ENCODE results near the gene CDC20B. TPM values are rescaled to one million over a fixed set of nuclear protein-coding genes. Genes with fewer than 3 reads are reported as not detected.

CDC20B gene
- total and polyA plus RNA-seq, 4 donors: 0.28 TPM; not detected in 3

DNA sequence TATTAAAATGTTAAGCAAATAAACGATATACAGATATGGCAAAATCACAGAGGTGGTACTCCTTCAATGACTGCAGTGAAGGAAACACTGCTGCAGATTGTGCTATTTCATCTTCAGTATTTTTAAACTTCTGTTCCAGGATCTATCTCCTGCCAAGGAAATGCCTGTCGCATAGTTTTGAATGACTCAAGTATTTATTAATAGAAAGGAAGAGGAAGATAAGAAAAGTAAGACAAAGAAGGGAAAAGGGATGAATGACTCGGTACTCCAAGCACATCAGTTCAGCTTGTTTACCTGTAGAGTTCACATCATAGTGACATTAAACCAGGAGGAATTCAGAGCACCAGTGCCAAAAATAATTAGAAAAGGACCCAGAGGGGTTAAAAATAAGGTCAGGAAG lies 18.1 kb downstream of the CDC20B start:
- TF ChIP-seq, protein P1, sequence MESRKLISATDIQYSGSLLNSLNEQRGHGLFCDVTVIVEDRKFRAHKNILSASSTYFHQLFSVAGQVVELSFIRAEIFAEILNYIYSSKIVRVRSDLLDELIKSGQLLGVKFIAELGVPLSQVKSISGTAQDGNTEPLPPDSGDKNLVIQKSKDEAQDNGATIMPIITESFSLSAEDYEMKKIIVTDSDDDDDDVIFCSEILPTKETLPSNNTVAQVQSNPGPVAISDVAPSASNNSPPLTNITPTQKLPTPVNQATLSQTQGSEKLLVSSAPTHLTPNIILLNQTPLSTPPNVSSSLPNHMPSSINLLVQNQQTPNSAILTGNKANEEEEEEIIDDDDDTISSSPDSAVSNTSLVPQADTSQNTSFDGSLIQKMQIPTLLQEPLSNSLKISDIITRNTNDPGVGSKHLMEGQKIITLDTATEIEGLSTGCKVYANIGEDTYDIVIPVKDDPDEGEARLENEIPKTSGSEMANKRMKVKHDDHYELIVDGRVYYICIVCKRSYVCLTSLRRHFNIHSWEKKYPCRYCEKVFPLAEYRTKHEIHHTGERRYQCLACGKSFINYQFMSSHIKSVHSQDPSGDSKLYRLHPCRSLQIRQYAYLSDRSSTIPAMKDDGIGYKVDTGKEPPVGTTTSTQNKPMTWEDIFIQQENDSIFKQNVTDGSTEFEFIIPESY (IDR thresholded peaks at IDR 0.05): no peak
- TF ChIP-seq, protein P2, sequence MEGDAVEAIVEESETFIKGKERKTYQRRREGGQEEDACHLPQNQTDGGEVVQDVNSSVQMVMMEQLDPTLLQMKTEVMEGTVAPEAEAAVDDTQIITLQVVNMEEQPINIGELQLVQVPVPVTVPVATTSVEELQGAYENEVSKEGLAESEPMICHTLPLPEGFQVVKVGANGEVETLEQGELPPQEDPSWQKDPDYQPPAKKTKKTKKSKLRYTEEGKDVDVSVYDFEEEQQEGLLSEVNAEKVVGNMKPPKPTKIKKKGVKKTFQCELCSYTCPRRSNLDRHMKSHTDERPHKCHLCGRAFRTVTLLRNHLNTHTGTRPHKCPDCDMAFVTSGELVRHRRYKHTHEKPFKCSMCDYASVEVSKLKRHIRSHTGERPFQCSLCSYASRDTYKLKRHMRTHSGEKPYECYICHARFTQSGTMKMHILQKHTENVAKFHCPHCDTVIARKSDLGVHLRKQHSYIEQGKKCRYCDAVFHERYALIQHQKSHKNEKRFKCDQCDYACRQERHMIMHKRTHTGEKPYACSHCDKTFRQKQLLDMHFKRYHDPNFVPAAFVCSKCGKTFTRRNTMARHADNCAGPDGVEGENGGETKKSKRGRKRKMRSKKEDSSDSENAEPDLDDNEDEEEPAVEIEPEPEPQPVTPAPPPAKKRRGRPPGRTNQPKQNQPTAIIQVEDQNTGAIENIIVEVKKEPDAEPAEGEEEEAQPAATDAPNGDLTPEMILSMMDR (IDR thresholded peaks at IDR 0.05; ENCODE audit: low read depth, low read length, missing input control): no peak
- TF ChIP-seq ATF3 (IDR thresholded peaks at IDR 0.05) (no peak), HNF4A (conservative IDR thresholded peaks at IDR 0.05) (no peak), REST (IDR thresholded peaks at IDR 0.05) (no peak)

DNA sequence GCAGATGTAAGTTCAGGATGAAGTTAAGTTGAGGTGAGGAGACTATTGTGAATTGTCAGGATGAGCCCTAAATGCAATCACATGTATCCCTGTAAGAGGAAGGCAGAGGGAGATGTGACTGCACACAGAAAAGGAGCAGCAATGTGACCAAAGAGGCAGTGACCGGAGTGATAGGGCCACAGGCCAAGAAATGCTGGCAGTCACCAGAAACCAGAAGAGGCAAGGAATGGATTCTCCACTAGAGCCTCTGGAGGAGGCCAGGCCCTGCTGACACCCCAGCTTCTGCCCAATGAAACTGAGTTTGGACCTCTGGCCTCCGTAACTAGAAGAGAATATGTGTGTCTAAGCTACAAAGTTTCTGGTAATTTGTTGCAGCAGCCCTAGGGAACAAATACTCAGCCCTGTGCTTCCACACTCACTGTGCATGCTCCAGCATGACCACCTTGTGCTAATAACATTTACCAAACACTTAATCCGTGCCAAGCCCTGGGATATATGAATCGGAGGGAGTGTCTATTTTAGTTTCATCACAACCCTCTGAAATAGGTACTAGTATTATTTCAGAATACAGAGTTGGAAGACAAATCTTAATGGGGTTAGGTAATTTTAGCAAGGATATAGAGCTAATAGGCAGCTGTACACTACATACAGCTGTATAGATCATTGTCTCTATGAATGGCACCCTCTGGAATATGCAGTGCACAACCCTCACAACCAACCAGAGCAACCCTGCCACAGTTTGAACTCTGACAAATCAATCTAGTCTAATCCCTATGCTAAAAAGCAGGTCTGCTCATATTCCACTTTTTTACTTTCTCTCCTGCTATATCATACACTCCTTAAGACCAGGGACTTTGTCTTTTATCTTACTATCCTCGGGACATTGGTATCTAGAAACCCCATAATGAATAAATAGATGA lies 20.8 kb downstream of the CDC20B start:
- Histone ChIP-seq H3K4me1 (ENCODE audit: control insufficient read depth in 4 of 4, insufficient read depth in 4 of 4, low read length in 3 of 4) (no peaks in the 10 kb centered on the region), H3K27me3 (ENCODE audit: control insufficient read depth in 4 of 4, insufficient read depth in 4 of 4, low read length in 3 of 4) (no peaks in the 10 kb centered on the region), H3K9me3 (ENCODE audit: control insufficient read depth in 4 of 4, low read length in 3 of 4) (no peaks in the 10 kb centered on the region), H3K36me3 (ENCODE audit: control insufficient read depth in 4 of 4, insufficient read depth in 3 of 4, low read depth in 1 of 4, low read length in 3 of 4) (no peaks in the 10 kb centered on the region), H3K27ac (ENCODE audit: low read depth in 1 of 2, low read length in 2 of 2) (no peak overlapping the region), H3K9ac (ENCODE audit: low read depth in 1 of 2, low read length in 2 of 2) (no peak overlapping the region), H3K4me3 (ENCODE audit: low read depth in 1 of 3, low read length in 3 of 3) (no peak overlapping the region)
- no peak for DNase-seq (ENCODE audit: low spot score)
- WGBS: 64% methylated on average over 5 of the region's 5 CpGs
- TF ChIP-seq SP1 (IDR thresholded peaks at IDR 0.05) (no peak), GABPA (IDR thresholded peaks at IDR 0.05 in 1 of 2, conservative IDR thresholded peaks at IDR 0.05 in 1 of 2) (no peak), FOXA1 (IDR thresholded peaks at IDR 0.05) (no peak), RAD21 (IDR thresholded peaks at IDR 0.05) (no peak), NR2F2 (IDR thresholded peaks at IDR 0.05) (no peak), RXRA (IDR thresholded peaks at IDR 0.05) (no peak), HNF4A (conservative IDR thresholded peaks at IDR 0.05) (no peak), TAF1 (conservative IDR thresholded peaks at IDR 0.05) (no peak), HNF4G (IDR thresholded peaks at IDR 0.05) (no peak)
- TF ChIP-seq, protein P1 (IDR thresholded peaks at IDR 0.05): no peak
- TF ChIP-seq, protein P2 (IDR thresholded peaks at IDR 0.05; ENCODE audit: low read depth, low read length, missing input control): no peak

More for the DNA sequence above, 18.1 kb downstream of the CDC20B start:
- H3K4me3 ChIP-seq (ENCODE audit: low read depth in 1 of 3, low read length in 3 of 3): no peak overlapping the region
- H3K36me3 ChIP-seq (ENCODE audit: control insufficient read depth in 4 of 4, insufficient read depth in 3 of 4, low read depth in 1 of 4, low read length in 3 of 4): no peaks in the 10 kb centered on the region
- WGBS: 43% methylated on average over 3 of the region's 3 CpGs
- H3K9me3 ChIP-seq (ENCODE audit: control insufficient read depth in 4 of 4, low read length in 3 of 4): no peaks in the 10 kb centered on the region
- H3K9ac ChIP-seq (ENCODE audit: low read depth in 1 of 2, low read length in 2 of 2): no peak overlapping the region
- H3K27me3 ChIP-seq (ENCODE audit: control insufficient read depth in 4 of 4, insufficient read depth in 4 of 4, low read length in 3 of 4): no peaks in the 10 kb centered on the region
- no peak for DNase-seq (ENCODE audit: low spot score)
- no peak overlapping the region for H3K27ac ChIP-seq (ENCODE audit: low read depth in 1 of 2, low read length in 2 of 2)
- H3K4me1 ChIP-seq (ENCODE audit: control insufficient read depth in 4 of 4, insufficient read depth in 4 of 4, low read length in 3 of 4): peaks cover 0 to 2% (median 0%) of the 10 kb centered on the region in 4 donors

All from liver (tissue), 9 donors.